Measurements from ENCODE around the gene PDZRN3. TPM values are rescaled to one million over a fixed set of nuclear protein-coding genes. Genes with fewer than 3 reads are reported as not detected.

Gene PDZRN3
- total and polyA plus RNA-seq, 2 of the 13 experiments (the other 11 are each of a cell fraction or from before 2014, with no cell fraction given) = not detected

GRCh38 chr3:73403444-73403843, 221.3 kb downstream of the PDZRN3 start (continued):
- TF ChIP-seq DR1 (CRISPR knock-in tag; IDR thresholded peaks at IDR 0.05) (no peak), ZNF282 (IDR thresholded peaks at IDR 0.05; ENCODE audit: partially characterized antibody) (no peak), HIVEP1 (CRISPR knock-in tag; IDR thresholded peaks at IDR 0.05) (no peak), MYNN (CRISPR knock-in tag; IDR thresholded peaks at IDR 0.05; ENCODE audit: low read depth) (no peak), IKZF4 (CRISPR knock-in tag; IDR thresholded peaks at IDR 0.05; ENCODE audit: borderline replicate concordance, low read depth, not compliant biosample characterization) (no peak), TARDBP (CRISPR knock-in tag; IDR thresholded peaks at IDR 0.05) (no peak)

DNA sequence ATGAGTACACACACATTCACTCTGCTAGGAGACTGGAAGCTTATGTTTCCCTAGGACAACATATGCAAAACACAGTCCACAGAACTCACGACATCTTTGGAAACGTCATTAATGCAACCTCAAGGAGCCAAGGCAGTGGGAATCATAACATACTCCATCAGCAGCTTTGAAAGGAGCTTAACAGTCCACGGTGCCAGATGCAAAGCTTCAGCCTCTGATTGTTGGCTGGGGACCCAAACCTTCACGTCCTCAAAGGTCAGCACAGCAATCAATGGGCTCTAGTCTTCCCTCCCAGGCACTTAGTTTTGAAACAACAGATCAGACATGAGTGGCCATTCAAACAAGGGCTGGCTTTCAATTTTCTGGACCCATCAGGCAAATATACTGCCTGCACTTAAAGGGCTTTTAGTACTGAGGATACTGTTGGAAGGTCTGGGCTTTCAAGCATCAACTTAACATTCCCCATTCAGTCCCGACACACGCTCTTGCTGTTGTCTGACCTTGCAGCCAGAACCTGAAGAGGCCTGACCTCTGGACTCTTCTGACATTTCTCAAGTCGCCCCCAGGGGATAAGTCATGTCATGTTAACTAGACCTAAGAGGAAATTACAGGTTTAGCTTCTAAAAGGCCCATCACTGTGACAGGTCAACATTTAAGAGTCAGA, 223.0 kb downstream of the PDZRN3 start:
- ChIA-PET POLR2A (no interaction called here), CTCF (ENCODE audit: low intra/inter-chr PET ratio, low total read pairs) (no interaction called here)
- no peak overlapping the region for H3K27ac ChIP-seq (ENCODE audit: extremely low read length, insufficient read depth, low read length)
- ATAC-seq (no peak), FAIRE-seq (no peak), DNase-seq (ENCODE audit: low spot score) (no peak)
- no peaks in the 10 kb centered on the region for H3K27me3 ChIP-seq (ENCODE audit: control insufficient read depth in 1 of 2, insufficient read depth in 2 of 2, low read length in 2 of 2)
- H3K4me3 ChIP-seq (replicated peaks in 1 of 3; ENCODE audit: insufficient read depth in 1 of 3, low read depth in 2 of 3, low read length in 3 of 3) = no peak overlapping the region
- no peaks in the 10 kb centered on the region for H3K79me2 ChIP-seq (ENCODE audit: insufficient read depth, low read length)
- no peaks in the 10 kb centered on the region for H3K36me3 ChIP-seq (replicated peaks in 1 of 2; ENCODE audit: control insufficient read depth in 1 of 2, insufficient read depth in 2 of 2, low read length in 2 of 2)
- intact Hi-C loops (cut with micrococcal nuclease; ENCODE audit: unreplicated experiment) (no loop called here), in situ Hi-C loops (cut with HindIII; ENCODE audit: extremely low pct_ligation_motif_present, low pct_unique_long_range_greater_than_20kb) (no loop called here)
- 40% methylated on average over 6 of the region's 7 CpGs for WGBS (ENCODE audit: low lambda C conversion rate)
- no TSS peak for BruUV-seq (replicated peaks)
- no peak overlapping the region for H2AFZ ChIP-seq (ENCODE audit: low read length)
- H3K9me3 ChIP-seq (ENCODE audit: low read length) = no peaks in the 10 kb centered on the region
- no peaks in the 10 kb centered on the region for H3K4me1 ChIP-seq (ENCODE audit: insufficient read depth, low read length)
- no peaks in the 10 kb centered on the region for H4K20me1 ChIP-seq (ENCODE audit: insufficient read depth, low read length)
- H3K4me2 ChIP-seq (ENCODE audit: low read depth, low read length) = no peak overlapping the region
- H3K9ac ChIP-seq (ENCODE audit: insufficient read depth, low read depth, low read length) = no peak overlapping the region
- TF ChIP-seq TBP (CRISPR knock-in tag; IDR thresholded peaks at IDR 0.05) = no peak
- no peak for TF ChIP-seq HMGXB3 (CRISPR knock-in tag; IDR thresholded peaks at IDR 0.05; ENCODE audit: borderline replicate concordance)
- TF ChIP-seq, protein P1, sequence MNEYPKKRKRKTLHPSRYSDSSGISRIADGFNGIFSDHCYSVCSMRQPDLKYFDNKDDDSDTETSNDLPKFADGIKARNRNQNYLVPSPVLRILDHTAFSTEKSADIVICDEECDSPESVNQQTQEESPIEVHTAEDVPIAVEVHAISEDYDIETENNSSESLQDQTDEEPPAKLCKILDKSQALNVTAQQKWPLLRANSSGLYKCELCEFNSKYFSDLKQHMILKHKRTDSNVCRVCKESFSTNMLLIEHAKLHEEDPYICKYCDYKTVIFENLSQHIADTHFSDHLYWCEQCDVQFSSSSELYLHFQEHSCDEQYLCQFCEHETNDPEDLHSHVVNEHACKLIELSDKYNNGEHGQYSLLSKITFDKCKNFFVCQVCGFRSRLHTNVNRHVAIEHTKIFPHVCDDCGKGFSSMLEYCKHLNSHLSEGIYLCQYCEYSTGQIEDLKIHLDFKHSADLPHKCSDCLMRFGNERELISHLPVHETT (CRISPR knock-in tag; conservative IDR thresholded peaks at IDR 0.05) = no peak
- TF ChIP-seq ZBED4 (CRISPR knock-in tag; IDR thresholded peaks at IDR 0.05; ENCODE audit: borderline replicate concordance) = no peak
- TF ChIP-seq ASH2L (IDR thresholded peaks at IDR 0.05; ENCODE audit: insufficient read length, low read depth, low read length) = no peak

Measured in HepG2 (cell line).